Cardiac fibroblast (primary cell): ENCODE data around the gene MATN4.
A peak's percentile ranks its signal among the peaks of the same experiment; 100 is the strongest.

ENCODE experiments used
- DNase-seq, 2 donors: peaks; one replicate each; pipeline versions ENCODE4 v3.0.0 to v3.0.0-alpha.2; 2010; ENCODE audit warnings: low read depth in 2 of 2
- H3K4me3 ChIP-seq, 2 donors: replicated peaks in 1 of 2; 1 replicate in 1 of 2; 2 replicates in 1 of 2; pipeline ENCODE4 v1.5.1; 2011; ENCODE audit warnings: low read depth in 2 of 2, low read length in 2 of 2, mild to moderate bottlenecking in 2 of 2, moderate library complexity in 1 of 2
- TF ChIP-seq, protein P1 (sequence below): IDR thresholded peaks from one replicate; pipeline ENCODE4 v1.5.1; 2011; ENCODE audit warnings: low read depth, mild to moderate bottlenecking, low read length, inconsistent platforms

Gene MATN4

DNA sequence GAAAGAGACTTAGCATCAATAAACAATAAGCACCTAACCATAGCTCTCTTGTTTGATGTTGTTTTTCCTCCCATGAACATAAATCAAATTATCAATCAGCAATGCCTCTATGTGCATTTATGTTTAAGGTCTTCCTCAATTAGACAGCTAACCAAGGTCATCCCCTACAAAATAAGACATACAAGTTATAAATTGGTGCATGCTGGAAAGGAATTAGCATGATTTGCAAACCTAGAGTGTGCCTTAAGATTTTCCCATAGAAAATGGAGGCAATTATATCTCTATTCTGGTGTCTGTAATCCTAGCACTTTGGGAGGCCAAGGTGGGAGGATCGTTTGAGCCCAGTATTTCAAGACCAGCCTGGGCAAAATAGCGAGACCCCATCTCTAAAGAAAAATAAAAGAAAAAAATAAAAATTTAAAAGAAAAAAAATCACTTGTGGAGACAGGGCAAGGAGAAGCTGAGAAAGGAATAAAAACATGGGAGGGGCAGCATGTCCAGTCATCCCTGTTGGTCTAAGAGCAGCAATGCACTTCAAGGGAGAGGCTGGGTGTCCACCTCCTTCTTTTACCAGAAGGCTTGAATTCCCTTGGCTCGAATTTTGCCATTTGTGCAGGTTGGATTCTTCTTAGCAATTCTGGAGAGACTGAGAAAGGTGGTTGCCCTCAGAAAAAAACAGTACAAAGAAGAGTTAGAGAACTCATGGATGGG lies 44.4 kb downstream of the MATN4 start:
- no peak for DNase-seq
- TF ChIP-seq, protein P1, sequence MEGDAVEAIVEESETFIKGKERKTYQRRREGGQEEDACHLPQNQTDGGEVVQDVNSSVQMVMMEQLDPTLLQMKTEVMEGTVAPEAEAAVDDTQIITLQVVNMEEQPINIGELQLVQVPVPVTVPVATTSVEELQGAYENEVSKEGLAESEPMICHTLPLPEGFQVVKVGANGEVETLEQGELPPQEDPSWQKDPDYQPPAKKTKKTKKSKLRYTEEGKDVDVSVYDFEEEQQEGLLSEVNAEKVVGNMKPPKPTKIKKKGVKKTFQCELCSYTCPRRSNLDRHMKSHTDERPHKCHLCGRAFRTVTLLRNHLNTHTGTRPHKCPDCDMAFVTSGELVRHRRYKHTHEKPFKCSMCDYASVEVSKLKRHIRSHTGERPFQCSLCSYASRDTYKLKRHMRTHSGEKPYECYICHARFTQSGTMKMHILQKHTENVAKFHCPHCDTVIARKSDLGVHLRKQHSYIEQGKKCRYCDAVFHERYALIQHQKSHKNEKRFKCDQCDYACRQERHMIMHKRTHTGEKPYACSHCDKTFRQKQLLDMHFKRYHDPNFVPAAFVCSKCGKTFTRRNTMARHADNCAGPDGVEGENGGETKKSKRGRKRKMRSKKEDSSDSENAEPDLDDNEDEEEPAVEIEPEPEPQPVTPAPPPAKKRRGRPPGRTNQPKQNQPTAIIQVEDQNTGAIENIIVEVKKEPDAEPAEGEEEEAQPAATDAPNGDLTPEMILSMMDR = no peak
- no peak overlapping the region for H3K4me3 ChIP-seq

DNA sequence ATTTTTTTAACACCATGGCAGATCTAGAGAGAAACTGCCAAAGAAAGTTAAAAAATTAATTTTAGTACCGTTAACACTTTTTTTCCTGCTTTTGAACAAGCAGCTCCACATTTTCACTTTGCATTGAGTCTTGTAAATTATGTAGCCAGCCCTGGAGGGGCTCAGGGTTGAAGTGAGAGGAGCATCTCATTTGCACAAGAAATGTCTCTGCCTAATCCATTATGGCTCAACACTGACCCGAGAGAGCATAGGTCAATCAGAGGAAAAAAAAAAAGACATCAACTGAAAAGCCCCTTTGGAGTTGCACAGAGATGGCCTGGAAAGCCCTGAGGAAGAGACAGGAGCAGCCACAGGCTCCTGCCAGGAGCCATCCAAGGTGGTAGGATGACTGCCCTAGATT lies 49.4 kb downstream of the MATN4 start:
- no peak overlapping the region for H3K4me3 ChIP-seq
- no peak for DNase-seq
- TF ChIP-seq, protein P1 = no peak

DNA sequence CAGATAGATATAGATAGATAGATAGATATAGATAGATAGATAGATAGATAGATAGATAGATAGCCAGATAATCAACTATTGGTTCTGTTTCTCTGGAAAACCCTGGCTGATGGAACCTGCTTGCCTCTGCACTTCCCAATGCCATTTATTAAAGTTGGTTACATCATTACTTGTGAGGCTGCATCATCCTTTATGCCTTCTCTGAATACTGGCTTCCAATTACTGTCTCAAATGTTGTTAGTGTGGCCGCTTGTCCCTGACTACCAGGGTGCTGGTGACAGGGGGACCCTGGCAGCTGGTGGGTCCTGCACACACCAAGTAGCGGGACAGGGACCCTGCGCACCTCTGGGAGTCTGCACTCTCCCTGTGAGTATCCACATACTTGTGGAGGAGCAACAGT lies 49.8 kb downstream of the MATN4 start:
- TF ChIP-seq, protein P1 = no peak
- DNase-seq = no peak
- H3K4me3 ChIP-seq = no peak overlapping the region

DNA sequence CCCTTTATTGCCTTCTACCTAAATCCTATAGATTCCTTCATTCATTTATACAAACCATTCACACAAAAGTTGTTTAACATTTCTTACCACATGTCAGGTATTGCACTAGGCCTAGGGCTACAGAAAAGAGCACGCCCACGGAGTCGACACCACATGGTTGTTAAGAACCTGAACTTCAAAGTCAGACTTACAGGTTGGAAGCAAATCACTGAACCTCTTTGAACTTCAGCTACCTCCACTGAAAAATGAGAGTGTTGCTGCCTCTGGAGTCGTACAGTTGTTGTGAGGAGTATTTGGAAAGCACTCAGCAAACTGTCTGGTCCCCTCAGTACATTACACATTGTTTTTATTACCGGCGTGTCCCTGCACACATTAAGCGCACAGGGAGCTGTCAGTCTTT lies 50.4 kb downstream of the MATN4 start:
- DNase-seq = no peak
- no peak overlapping the region for H3K4me3 ChIP-seq
- TF ChIP-seq, protein P1 = no peak

DNA sequence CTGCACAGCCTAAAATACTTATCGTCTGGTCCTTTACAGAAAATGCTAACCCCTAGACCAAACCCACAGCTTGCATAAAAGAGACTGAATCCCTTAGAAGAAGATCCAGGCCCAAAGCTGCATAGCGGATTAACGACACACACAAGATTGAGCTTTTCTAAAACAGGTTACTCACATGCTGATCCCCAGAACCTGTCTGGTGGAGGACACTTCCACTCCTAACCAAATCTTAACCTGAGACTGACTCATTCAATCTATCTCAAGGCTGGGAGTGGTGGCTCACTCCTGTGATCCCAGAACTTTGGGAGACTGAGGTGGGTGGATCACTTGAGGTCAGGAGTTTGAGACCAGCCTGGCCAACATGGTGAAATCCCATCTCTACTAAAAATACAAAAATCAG lies 50.9 kb downstream of the MATN4 start:
- DNase-seq = no peak
- TF ChIP-seq, protein P1 = no peak

DNA sequence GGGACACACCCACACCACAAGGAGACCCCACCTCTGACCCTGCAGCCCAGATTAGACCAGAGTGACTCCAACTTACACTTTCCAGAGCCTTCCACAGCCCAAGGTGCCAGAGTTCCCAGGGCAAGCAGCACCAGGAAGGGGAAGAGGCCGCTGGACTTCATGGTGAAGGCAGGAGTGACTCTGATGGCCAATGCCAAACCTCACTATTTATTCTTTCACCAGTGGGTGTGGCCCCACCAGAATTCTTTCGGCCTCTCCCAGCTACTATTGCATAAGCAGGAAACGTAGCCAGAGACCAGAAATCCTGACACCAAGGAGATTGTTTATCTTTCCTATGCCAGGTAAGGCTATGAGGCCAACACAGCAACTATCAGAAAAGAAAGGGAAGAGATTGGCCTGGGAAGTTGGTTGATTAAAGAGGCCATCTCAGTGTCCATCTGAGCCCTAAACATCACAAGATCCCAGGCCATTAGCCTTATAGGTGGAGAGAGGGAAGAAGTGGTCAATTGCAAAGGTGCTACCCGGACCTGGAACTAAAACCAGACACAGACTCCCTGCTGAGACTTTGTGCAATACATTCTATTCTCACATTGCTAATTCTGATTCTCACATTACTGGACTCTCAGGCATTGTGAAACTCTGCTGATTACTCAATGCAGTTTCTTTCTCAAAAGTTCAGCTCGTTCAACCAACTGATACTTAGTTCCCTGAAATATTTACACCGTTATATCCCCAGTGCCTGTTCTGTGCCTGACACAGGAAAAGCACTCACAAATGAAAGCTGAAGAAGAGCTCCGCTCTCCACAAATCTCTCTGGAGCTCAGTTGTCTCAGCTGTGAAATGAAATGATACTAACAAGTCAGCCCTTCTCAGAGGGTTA lies 53.5 kb downstream of the MATN4 start, which contains the start of gene SLPI:
Gene SLPI (minus strand): TSS at position 182 of the 880 bp plus-strand sequence. CDS start 21 bp downstream, at position 161.
- H3K4me3 ChIP-seq = no peak within 1 kb of the TSS
- DNase-seq = peak; percentile 61 to 66

More for the DNA sequence above, 50.9 kb downstream of the MATN4 start:
- no peak overlapping the region for H3K4me3 ChIP-seq

More for the DNA sequence above, 53.5 kb downstream of the MATN4 start, which contains the start of gene SLPI:
- TF ChIP-seq, protein P1 = no peak
